GM12892 (cell line): ENCODE results near the gene PRCC.

Experiments used
- POLR2A ChIP-seq: IDR thresholded peaks from 2 replicates; pipeline ENCODE4 v1.6.1; 2011; ENCODE audit warnings: low read depth, low read length, control low read depth
- POLR2AphosphoS5 ChIP-seq: IDR thresholded peaks from 2 replicates; pipeline ENCODE4 v1.6.1; 2011; ENCODE audit warnings: low read depth, low read length, control low read depth

- TF ChIP-seq POLR2A (no peak), POLR2AphosphoS5 (no peak)
These were observed 7.1 kb upstream of the PRCC start for GRCh38 chr1:156760092-156760795.
